ENCODE data around the gene EIF1. TPM values are rescaled to one million over a fixed set of nuclear protein-coding genes. Genes with fewer than 3 reads are reported as not detected.

EIF1 gene
- total RNA-seq, 1 experiment from 2014 or later: 1,945 TPM

GRCh38 chr17:41648411-41649195, 40.1 kb upstream of the EIF1 start:
- Mint-ChIP-seq H3K36me3 (ENCODE audit: insufficient read depth, unreplicated experiment) (no peaks in the 10 kb centered on the region), H3K4me3 (ENCODE audit: unreplicated experiment) (peak overlapping the region; percentile 22), H3K4me1 (ENCODE audit: insufficient read depth, unreplicated experiment) (peaks cover 34% of the 10 kb centered on the region)

GRCh38 chr17:41649923-41650519, 38.7 kb upstream of the EIF1 start:
- no peak for DNase-seq (ENCODE audit: unreplicated experiment)
- Mint-ChIP-seq H3K36me3 (ENCODE audit: insufficient read depth, unreplicated experiment) (no peaks in the 10 kb centered on the region), H3K4me3 (ENCODE audit: unreplicated experiment) (no peak overlapping the region), H3K27ac (ENCODE audit: low read depth, unreplicated experiment) (no peak overlapping the region), H3K4me1 (ENCODE audit: insufficient read depth, unreplicated experiment) (peaks cover 44% of the 10 kb centered on the region), H3K9me3 (ENCODE audit: unreplicated experiment) (no peaks in the 10 kb centered on the region), H3K27me3 (ENCODE audit: insufficient read depth, unreplicated experiment) (no peaks in the 10 kb centered on the region)
- ChIA-PET CTCF (interaction anchor here (0.5 to 18.9 kb wide), 22 partner anchors 8 to 1126 kb away, joined by 3 to 566 read pairs (median 4); partner anchors contain the start of gene KRT14), POLR2A (interaction anchor here (0.6 to 14.1 kb wide), 11 partner anchors 8 to 1430 kb away, joined by 3 to 366 read pairs (median 9); partner anchors contain the start of genes EIF1, KRT10 and KRT17)
- intact Hi-C loops (cut with micrococcal nuclease): loop anchor here (5.0 kb wide), 3 partner anchors 328 to 798 kb away; no protein-coding TSS in a partner anchor
- no peak for TF ChIP-seq CTCF (IDR thresholded peaks at IDR 0.05; ENCODE audit: unreplicated experiment)
- no TSS peak for BruUV-seq (replicated peaks)

More at GRCh38 chr17:41648411-41649195, 40.1 kb upstream of the EIF1 start:
- no TSS peak for BruUV-seq (replicated peaks)
- Mint-ChIP-seq H3K27me3 (ENCODE audit: insufficient read depth, unreplicated experiment) (no peaks in the 10 kb centered on the region), H3K27ac (ENCODE audit: low read depth, unreplicated experiment) (peak overlapping the region; percentile 93), H3K9me3 (ENCODE audit: unreplicated experiment) (no peaks in the 10 kb centered on the region)
- ChIA-PET POLR2A (interaction anchor here (0.6 to 14.1 kb wide), 19 partner anchors 7 to 794 kb away, joined by 3 to 366 read pairs (median 5); partner anchors contain the start of genes EIF1, KRT14, KRT15 and KRT16), CTCF (interaction anchor here (0.5 to 18.9 kb wide), 60 partner anchors 9 to 1298 kb away, joined by 3 to 566 read pairs (median 4); partner anchors contain the start of genes KRT10, KRT12, KRT14 and KRT15)
- TF ChIP-seq CTCF (IDR thresholded peaks at IDR 0.05; ENCODE audit: unreplicated experiment): peak; percentile 88
- intact Hi-C loops (cut with micrococcal nuclease): loop anchor here (1.0 to 5.0 kb wide), 5 partner anchors 14 to 741 kb away; no protein-coding TSS in a partner anchor
- peak; percentile 87 for DNase-seq (ENCODE audit: unreplicated experiment)

DNA sequence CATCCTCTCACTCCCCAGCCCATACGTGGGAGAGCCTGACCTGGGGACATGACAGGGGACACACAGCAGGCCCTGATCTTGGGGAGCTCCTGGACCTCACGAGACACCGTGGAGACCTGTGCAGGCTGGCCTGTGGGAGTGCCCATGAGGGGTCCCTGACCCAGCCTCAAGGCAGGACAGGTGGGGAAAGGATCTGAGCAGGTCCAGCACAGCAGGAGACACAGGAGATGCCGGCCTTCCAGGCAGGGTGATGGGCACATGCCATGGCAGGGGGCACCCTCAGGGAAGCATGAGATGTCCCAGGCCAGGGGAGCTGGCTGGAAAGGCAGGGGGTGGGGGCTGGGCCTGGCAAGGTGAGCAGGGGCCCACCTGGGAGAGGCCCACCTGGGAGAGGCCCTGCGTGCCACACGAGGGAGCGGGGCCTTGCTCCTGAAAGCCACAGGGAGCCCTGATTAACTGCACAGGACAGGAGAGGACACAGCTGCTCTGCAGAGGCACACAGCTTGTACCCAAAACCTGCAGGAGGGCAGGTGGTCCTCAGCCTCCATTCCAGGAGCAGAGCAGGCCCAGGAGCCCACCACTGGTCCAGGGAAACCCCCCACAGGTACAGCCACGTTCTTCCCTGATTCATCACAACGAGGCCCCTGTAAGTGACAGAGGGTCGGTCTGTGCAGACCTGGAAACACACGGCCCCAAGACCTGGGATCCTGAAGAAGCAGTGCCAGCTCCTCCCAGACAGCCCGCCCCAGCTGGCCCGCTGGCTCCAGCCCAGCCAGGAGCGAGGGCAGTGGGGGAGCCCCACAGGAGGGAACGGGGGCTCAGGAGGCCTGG, 37.7 kb upstream of the EIF1 start:
- Mint-ChIP-seq H3K4me1 (ENCODE audit: insufficient read depth, unreplicated experiment) (peaks cover 44% of the 10 kb centered on the region), H3K27me3 (ENCODE audit: insufficient read depth, unreplicated experiment) (no peaks in the 10 kb centered on the region), H3K36me3 (ENCODE audit: insufficient read depth, unreplicated experiment) (no peaks in the 10 kb centered on the region), H3K4me3 (ENCODE audit: unreplicated experiment) (no peak overlapping the region), H3K9me3 (ENCODE audit: unreplicated experiment) (no peaks in the 10 kb centered on the region), H3K27ac (ENCODE audit: low read depth, unreplicated experiment) (no peak overlapping the region)
- CTCF ChIA-PET: interaction anchor here (0.6 to 18.9 kb wide), 12 partner anchors 9 to 1032 kb away, joined by 3 to 566 read pairs (median 4); partner anchors contain the start of gene KRT15
- POLR2A ChIA-PET: interaction anchor here (0.5 to 14.1 kb wide), 21 partner anchors 9 to 1719 kb away, joined by 3 to 366 read pairs (median 5); partner anchors contain the start of genes EIF1, KRT15, KRT16 and KRT17
- no peak for TF ChIP-seq CTCF (IDR thresholded peaks at IDR 0.05; ENCODE audit: unreplicated experiment)
- intact Hi-C loops (cut with micrococcal nuclease): loop anchor here (5.0 kb wide), 1 partner anchor 799 kb away; no protein-coding TSS in a partner anchor
- BruUV-seq (replicated peaks): no TSS peak
- DNase-seq (ENCODE audit: unreplicated experiment): no peak
